Fibroblast of skin of back (primary cell): Measurements from ENCODE around the gene CCDC137. TPM values are rescaled to one million over a fixed set of nuclear protein-coding genes. Genes with fewer than 3 reads are reported as not detected.
"Not testable (repeated sequence)": the region's sequence is repeated elsewhere in the genome, so short reads cannot be mapped to it uniquely, and the experiment has no call there.

Source experiments
- DNase-seq: peaks from one replicate; pipeline ENCODE4 v3.0.0-alpha.2; 2013
- polyA plus RNA-seq, 2 experiments: library from polyadenylated mRNA; unstranded; fragments of 120-200 nt; gene quantifications; one replicate each; pipeline ENCODE4 v1.2.1, GENCODE V29; 2013; ENCODE audit not compliant: insufficient read length in 2 of 2

Gene CCDC137
- 30.3 TPM for polyA plus RNA-seq (2013, experiment 1 of 2; ENCODE audit: insufficient read length)
- polyA plus RNA-seq (2013, experiment 2 of 2; ENCODE audit: insufficient read length) = 13.4 TPM

- DNase-seq = peak; percentile 97
These were observed at the start of gene CCDC137, which contains the start of gene OXLD1 for GRCh38 chr17:81666342-81667191. TSS of gene CCDC137 (plus strand) at chr17:81666737. CDS start at chr17:81666767, 30 bp downstream. TSS of gene OXLD1 (minus strand) at chr17:81666605. CDS start at chr17:81666577, 28 bp downstream.

GRCh38 chr17:81616877-81617276 is 49.7 kb upstream of the CCDC137 start:
- DNase-seq = no peak

- not testable (repeated sequence) for DNase-seq
These were observed 48.2 kb upstream of the CCDC137 start for GRCh38 chr17:81618307-81618706.

GRCh38 chr17:81621494-81622130 is 44.9 kb upstream of the CCDC137 start:
- no peak for DNase-seq

- no peak for DNase-seq
These were observed 36.3 kb upstream of the CCDC137 start for GRCh38 chr17:81630274-81630673.

GRCh38 chr17:81631482-81631881 is 35.1 kb upstream of the CCDC137 start:
- no peak for DNase-seq

GRCh38 chr17:81635431-81635830 is 31.1 kb upstream of the CCDC137 start:
- no peak for DNase-seq

GRCh38 chr17:81635973-81636504 is 30.5 kb upstream of the CCDC137 start:
- no peak for DNase-seq

GRCh38 chr17:81636505-81637288 is 29.8 kb upstream of the CCDC137 start, which contains the start of the genes NPLOC4 and TSPAN10:
TSS of gene NPLOC4 (minus strand) at chr17:81637112. CDS start at chr17:81636930, 182 bp downstream.
TSS of gene TSPAN10 (plus strand) at chr17:81637196. CDS start at chr17:81642413, 5,217 bp downstream.
- DNase-seq = peak; percentile 80

GRCh38 chr17:81638683-81639082 is 27.9 kb upstream of the CCDC137 start:
- no peak for DNase-seq

GRCh38 chr17:81640011-81640410 is 26.5 kb upstream of the CCDC137 start:
- DNase-seq = no peak

GRCh38 chr17:81641825-81642489 is 24.6 kb upstream of the CCDC137 start:
- peak; percentile 76 for DNase-seq

GRCh38 chr17:81644496-81644895 is 22.0 kb upstream of the CCDC137 start:
- DNase-seq = no peak

- DNase-seq = no peak
These were observed 21.3 kb upstream of the CCDC137 start for GRCh38 chr17:81644976-81645952.

- no peak for DNase-seq
These were observed 19.5 kb upstream of the CCDC137 start for GRCh38 chr17:81646869-81647600.

GRCh38 chr17:81647640-81648012 is 18.9 kb upstream of the CCDC137 start:
- DNase-seq = no peak

- no peak for DNase-seq
These were observed 18.4 kb upstream of the CCDC137 start for GRCh38 chr17:81648013-81648706.

- no peak for DNase-seq
These were observed 17.8 kb upstream of the CCDC137 start for GRCh38 chr17:81648707-81649085.

GRCh38 chr17:81650951-81651350 is 15.6 kb upstream of the CCDC137 start:
- DNase-seq = no peak
